Measurements from ENCODE around the gene AP4B1. TPM values are rescaled to one million over a fixed set of nuclear protein-coding genes. Genes with fewer than 3 reads are reported as not detected.

The AP4B1 gene
- total RNA-seq, 3 donors from 2014 or later (not counting 1 experiment from before 2014, with no cell fraction given): 64.0 to 78.7 (median 77.6) TPM

GRCh38 chr1:113913887-113914664 is 9.5 kb upstream of the AP4B1 start:
- H3K27ac ChIP-seq (ENCODE audit: low read length): no peak overlapping the region
- H3K36me3 ChIP-seq (ENCODE audit: control insufficient read depth, insufficient read depth, low read length): peaks cover 25% of the 10 kb centered on the region
- Mint-ChIP-seq H3K36me3 (peaks cover 17% of the 10 kb centered on the region), H3K9me3 (no peaks in the 10 kb centered on the region), H3K27ac (no peak overlapping the region), H3K4me3 (no peak overlapping the region), H3K4me1 (peaks cover 0 to 14% of the 10 kb centered on the region in 2 donors), H3K27me3 (ENCODE audit: low read depth in 2 of 2) (no peaks in the 10 kb centered on the region)
- no peak overlapping the region for H3K4me3 ChIP-seq (ENCODE audit: low read length)
- ATAC-seq (no peak), DNase-seq (no peak)
- 55% methylated on average over 4 of the region's 5 CpGs for WGBS (ENCODE audit: insufficient coverage)
- TF ChIP-seq CTCF (IDR thresholded peaks at IDR 0.05): no peak
- H3K27me3 ChIP-seq (ENCODE audit: control insufficient read depth, insufficient read depth, low read length): no peaks in the 10 kb centered on the region
- no peaks in the 10 kb centered on the region for H3K4me1 ChIP-seq (ENCODE audit: control insufficient read depth, insufficient read depth, low read length)
- H3K9me3 ChIP-seq (ENCODE audit: control insufficient read depth, insufficient read depth, low read length): no peaks in the 10 kb centered on the region
- intact Hi-C loops (cut with micrococcal nuclease): no loop called here

- H3K4me3 Mint-ChIP-seq: no peak overlapping the region
- WGBS (ENCODE audit: insufficient coverage): 82% methylated on average over 3 of the region's 3 CpGs
- peaks cover 0 to 19% of the 10 kb centered on the region in 2 donors for H3K4me1 Mint-ChIP-seq
- no peak for DNase-seq
- Histone ChIP-seq H3K27me3 (ENCODE audit: control insufficient read depth, insufficient read depth, low read length) (no peaks in the 10 kb centered on the region), H3K4me3 (ENCODE audit: low read length) (no peak overlapping the region), H3K4me1 (ENCODE audit: control insufficient read depth, insufficient read depth, low read length) (no peaks in the 10 kb centered on the region), H3K9me3 (ENCODE audit: control insufficient read depth, insufficient read depth, low read length) (no peaks in the 10 kb centered on the region), H3K36me3 (ENCODE audit: control insufficient read depth, insufficient read depth, low read length) (peaks cover 31% of the 10 kb centered on the region), H3K27ac (ENCODE audit: low read length) (no peak overlapping the region)
- H3K9me3 Mint-ChIP-seq: no peaks in the 10 kb centered on the region
- no peak for ATAC-seq
- intact Hi-C loops (cut with micrococcal nuclease): no loop called here
- peaks cover 17% of the 10 kb centered on the region for H3K36me3 Mint-ChIP-seq
- no peaks in the 10 kb centered on the region for H3K27me3 Mint-ChIP-seq (ENCODE audit: low read depth in 2 of 2)
- no peak for TF ChIP-seq CTCF (IDR thresholded peaks at IDR 0.05)
- H3K27ac Mint-ChIP-seq: no peak overlapping the region
Observed at GRCh38 chr1:113913312-113913668, 8.7 kb upstream of the AP4B1 start.

- Mint-ChIP-seq H3K27ac (no peak overlapping the region), H3K36me3 (peaks cover 17% of the 10 kb centered on the region), H3K4me1 (peaks cover 0 to 19% of the 10 kb centered on the region in 2 donors), H3K27me3 (ENCODE audit: low read depth in 2 of 2) (no peaks in the 10 kb centered on the region), H3K9me3 (no peaks in the 10 kb centered on the region), H3K4me3 (no peak overlapping the region)
- intact Hi-C loops (cut with micrococcal nuclease): no loop called here
- H3K9me3 ChIP-seq (ENCODE audit: control insufficient read depth, insufficient read depth, low read length): no peaks in the 10 kb centered on the region
- H3K27me3 ChIP-seq (ENCODE audit: control insufficient read depth, insufficient read depth, low read length): no peaks in the 10 kb centered on the region
- no peak for DNase-seq
- peaks cover 34% of the 10 kb centered on the region for H3K36me3 ChIP-seq (ENCODE audit: control insufficient read depth, insufficient read depth, low read length)
- 98% methylated on average over 6 of the region's 6 CpGs for WGBS (ENCODE audit: insufficient coverage)
- no peak for ATAC-seq
- no peaks in the 10 kb centered on the region for H3K4me1 ChIP-seq (ENCODE audit: control insufficient read depth, insufficient read depth, low read length)
- H3K27ac ChIP-seq (ENCODE audit: low read length): no peak overlapping the region
- no peak for TF ChIP-seq CTCF (IDR thresholded peaks at IDR 0.05)
- H3K4me3 ChIP-seq (ENCODE audit: low read length): no peak overlapping the region
Observed at GRCh38 chr1:113912594-113913311, 8.2 kb upstream of the AP4B1 start.
